NCI-H748 treated with DMSO at 0.1 percent for 48 hours (cell line): ENCODE results near the gene SMARCC2.
"Not testable (repeated sequence)": the region's sequence is repeated elsewhere in the genome, so short reads cannot be mapped to it uniquely, and the experiment has no call there.

Source experiments
- DNase-seq: peaks from one replicate; lab custom pipeline; 2025; lab: John Stamatoyannopoulos, UW

SMARCC2 gene

DNA sequence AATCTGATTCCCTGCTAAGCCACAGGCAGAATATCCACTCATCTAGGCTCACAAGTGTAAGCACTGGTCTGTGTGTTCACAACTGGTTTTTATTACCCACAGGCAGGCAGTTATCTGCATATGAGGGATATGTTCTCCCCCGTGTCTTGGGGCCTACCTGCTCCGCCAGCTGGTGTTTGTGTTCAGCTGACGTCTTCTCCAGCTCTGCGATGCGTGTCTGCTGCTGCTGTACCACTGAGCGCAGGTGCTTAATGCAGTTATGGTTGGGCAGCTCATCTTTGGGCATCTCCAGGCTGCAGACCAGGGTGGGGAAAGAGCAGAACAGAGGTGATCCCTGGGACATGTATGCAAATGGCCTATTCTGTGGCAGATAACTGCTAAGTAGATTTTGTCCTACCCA is 18.7 kb upstream of the SMARCC2 start:
- DNase-seq, result no peak

DNA sequence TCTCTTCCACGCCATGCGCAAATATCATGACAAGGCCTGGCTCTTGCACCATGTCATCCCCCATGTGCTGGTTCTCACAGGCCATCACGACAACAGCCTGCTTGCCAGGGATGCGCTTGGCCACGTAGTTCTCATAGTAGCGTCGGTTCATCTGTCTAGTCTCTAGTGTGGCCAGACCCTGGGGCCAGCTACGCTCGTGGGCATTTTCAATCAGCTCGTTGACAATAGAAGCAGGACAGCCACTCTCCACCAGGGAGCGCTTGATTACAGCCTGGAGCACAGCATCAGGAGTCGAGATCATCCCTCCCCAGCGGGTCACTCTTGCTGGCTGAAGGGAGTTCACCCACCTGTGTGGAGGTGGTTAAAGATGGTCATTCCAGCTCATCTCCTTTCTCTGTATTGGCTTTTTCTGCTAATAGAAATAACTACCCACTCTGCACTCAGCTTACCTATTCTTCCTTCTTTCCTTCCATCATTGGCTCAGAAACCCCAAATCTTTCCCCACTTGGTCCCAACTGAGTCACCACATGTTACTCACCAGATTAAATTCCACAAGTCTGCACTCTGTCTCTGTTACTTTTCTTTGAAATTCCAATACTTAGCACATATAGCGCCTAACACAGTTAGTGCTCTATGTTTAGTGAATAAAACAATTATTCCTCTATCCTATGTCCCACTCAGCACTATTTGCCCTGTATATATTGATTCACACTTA is 17.3 kb upstream of the SMARCC2 start:
- DNase-seq, result peak; percentile 11

- DNase-seq, result no peak
These were observed 16.2 kb upstream of the SMARCC2 start for GRCh38 chr12:56205445-56205844.

DNA sequence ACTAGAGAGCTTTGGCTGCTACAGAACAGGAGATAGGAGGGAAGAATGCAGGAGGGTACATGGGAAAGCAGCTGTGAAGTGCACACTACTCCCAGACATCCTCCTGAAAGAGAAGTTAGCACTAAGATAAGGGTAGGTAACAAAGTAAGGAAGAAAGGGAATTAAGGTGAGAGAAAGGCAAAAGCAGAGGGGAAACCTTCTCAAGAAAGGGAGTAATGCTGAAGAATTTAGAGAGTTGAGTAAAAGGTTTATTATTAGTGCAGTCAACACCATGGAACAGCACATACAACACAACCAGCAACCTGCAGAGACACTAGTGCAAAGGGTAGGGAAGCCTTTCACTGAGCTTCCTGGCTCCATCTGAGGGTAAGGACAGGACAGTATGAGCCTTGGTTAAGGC is 15.0 kb upstream of the SMARCC2 start:
- no peak for DNase-seq

- DNase-seq, result no peak
These were observed 13.6 kb upstream of the SMARCC2 start for GRCh38 chr12:56202838-56203237.

GRCh38 chr12:56202366-56202765 is 13.1 kb upstream of the SMARCC2 start:
- no peak for DNase-seq

DNA sequence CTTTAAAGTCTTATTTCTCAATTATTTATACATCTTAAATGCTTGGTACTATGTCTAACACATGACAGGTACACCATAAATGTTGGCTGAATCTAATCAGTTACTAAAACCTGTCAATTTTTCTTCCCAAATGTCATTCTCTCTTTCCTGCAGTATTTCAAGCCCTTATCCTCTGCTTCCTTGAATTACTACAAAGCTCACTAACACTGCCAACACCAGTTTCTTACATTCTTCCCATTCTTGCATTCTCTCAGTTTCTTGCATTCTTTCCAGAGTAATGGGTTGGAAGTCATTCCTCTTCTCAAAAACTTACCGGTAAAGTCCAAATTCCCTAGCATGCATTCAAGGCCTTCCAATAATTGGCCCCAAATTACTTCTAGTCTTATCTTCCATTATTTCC is 9.6 kb upstream of the SMARCC2 start:
- DNase-seq, result no peak

GRCh38 chr12:56197921-56198635 is 8.8 kb upstream of the SMARCC2 start:
- DNase-seq, result no peak

DNA sequence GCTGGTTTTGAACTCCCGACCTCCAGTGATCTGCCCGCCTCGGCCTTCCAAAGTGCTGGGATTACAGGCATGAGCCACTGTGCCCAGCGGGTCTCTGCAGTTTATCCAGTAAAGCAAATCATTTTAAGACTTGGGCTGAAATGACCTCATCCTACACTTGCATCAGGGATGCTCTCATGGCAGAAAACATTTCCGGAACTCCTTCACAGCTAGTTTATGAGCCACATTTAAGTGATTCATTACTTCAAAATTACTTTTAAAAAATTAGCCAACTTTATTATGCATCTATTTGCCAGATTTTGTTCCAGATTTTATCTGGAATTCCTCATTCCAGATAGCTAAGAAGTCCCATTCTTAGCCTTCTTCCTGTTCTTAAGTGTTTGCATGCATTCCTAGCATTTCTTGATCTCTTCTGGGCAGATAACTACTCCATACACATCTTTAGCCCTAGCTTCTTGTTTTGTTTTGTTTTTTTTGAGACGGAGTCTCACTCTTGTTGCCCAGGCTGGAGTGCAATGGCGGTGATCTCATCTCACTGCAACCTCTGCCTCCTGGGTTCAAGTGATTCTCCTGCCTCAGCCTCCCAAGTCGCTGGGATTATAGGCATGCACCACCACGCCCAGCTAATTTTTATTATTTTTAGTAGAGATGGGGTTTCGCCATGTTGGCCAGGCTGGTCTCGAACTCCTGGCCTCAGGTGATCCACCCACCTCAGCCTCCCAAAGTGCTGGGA is 7.7 kb upstream of the SMARCC2 start:
- not testable (repeated sequence) for DNase-seq

- peak; percentile 69 for DNase-seq
These were observed 3.8 kb upstream of the SMARCC2 start for GRCh38 chr12:56193025-56193578.

DNA sequence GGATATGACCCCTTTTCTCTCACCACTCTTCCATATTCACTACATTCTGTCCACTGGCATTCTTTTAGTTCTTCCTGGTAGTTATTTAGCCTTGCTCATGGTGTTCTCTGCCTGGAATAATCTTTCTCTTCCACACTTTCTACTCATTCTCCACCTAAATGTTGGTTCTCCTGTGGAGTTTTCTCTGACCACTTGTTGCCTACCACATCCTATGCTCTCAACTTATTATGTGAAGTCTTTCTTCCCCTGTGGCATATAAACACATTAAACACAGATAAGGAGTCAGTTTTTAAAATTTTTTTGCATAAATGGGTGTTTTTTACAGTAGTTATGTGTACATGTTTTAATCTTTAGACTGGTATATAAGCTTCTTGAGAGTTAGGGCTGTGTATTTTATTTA is 3.3 kb upstream of the SMARCC2 start:
- no peak for DNase-seq

GRCh38 chr12:56190695-56191155 is 1.4 kb upstream of the SMARCC2 start:
- no peak for DNase-seq

DNA sequence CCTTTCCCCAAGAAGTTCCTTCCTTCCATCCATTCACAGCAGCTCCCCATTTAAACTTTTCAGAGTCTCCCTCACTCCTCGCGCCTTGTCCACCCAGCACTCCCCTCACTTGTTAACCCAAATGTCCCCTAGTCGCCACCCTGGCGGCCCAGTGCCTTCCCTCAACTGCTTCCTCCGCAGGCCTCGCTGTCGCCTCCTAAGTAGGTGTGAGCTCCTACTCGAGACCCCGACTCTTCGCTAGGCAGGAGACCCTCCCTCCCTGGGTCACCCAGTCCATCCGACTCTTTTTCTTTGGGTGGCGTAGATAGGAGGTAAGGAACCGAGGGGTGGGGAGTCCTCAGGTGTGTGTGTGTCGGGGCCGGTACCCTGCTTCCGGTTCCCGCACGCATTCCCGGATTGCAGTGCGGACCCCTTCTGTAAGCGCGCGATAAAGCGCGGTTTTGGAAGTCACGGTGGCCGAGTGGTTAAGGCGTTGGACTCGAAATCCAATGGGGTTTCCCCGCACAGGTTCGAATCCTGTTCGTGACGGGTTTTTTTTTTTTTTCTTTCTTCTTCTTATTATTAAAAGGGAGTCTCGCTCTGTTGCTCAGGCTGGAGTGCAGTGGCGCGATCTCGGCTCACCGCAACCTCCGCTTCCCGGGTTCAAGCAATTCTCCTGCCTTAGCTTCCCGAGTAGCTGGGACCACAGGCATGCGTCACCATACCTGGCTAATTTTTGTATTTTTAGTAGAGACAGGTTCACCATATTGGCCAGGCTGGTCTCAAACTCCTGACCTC is 823 bp upstream of the SMARCC2 start:
- peak; percentile 73 for DNase-seq

- DNase-seq, result no peak
These were observed 545 bp downstream of the SMARCC2 start for GRCh38 chr12:56188778-56189098.

DNA sequence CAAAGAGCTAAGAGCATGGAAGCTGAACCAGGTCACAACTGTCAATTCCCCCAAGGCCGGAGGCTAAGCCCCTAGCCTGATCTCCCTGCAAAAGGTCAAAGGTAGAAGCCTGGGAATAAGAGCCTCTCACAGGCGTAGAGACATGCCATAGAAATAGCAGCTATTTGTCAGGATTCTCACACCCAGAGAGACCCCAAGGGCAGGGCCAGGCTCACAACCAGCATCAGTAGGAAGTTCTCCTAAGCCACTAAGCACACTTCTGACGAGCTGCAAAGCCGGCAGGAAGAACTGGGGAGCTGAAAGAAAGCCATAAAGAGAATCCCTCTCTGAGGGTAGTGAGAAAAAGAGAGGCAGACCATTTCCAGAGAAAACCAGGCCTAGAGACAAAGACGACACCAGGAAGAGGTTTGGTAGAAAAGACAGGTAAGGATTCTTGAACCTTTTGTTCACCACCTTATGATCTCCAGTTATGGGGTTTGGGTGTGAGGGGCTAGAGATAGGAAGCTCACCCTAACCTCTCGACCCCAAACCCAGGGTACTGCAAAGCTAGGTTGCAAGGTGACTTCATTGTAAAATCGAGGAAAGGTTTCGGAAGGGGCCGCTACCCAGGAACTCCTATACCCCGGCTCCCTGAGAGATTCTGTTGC is 1.0 kb downstream of the SMARCC2 start:
- no peak for DNase-seq

DNA sequence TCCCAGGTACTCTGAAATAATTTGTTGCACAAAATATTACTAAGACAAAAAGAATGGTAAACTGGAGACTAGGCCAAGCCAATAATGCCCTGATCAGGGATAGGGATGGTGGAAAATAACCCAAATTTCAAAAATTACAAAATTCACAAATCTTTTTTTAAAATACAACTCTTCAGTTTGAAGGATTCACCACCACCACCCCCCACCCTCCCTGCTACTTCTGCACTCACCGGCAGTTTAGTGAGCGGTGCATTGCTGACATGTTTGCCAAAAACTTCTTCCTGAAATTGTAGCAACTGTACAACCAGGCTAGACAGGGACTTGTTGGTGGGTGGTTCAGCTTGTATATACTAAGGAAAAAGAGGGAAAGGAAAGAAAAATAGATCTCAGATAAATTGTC is 2.3 kb downstream of the SMARCC2 start:
- DNase-seq, result no peak

- DNase-seq, result no peak
These were observed 10.9 kb downstream of the SMARCC2 start for GRCh38 chr12:56178347-56178746.

- DNase-seq, result no peak
These were observed 16.4 kb downstream of the SMARCC2 start for GRCh38 chr12:56172839-56173238.

GRCh38 chr12:56169229-56169759 is 20.0 kb downstream of the SMARCC2 start:
- no peak for DNase-seq

GRCh38 chr12:56165369-56165768 is 23.9 kb downstream of the SMARCC2 start:
- no peak for DNase-seq

DNA sequence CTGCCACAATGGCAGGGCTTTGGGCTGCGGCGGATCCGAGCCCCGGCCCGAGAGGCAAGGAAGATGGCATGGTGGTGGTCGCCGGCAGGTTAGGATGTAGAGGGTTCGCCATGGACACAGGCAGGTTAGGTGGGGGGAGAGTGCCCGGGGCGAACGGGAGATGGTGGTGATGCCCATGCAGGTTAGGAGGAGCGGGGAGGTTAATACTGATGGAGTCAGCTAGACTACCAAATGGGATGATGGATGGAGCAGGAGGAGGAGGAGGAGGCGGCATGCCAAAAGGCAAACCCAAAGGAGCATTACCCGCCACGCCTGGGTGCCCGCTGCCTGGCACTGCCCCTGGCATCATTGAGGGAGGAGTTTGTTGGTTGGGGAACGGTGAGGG is 24.9 kb downstream of the SMARCC2 start:
- no peak for DNase-seq
